Astrocyte (in vitro differentiated cells and primary cell): ENCODE data around the gene PIGT. TPM values are rescaled to one million over a fixed set of nuclear protein-coding genes. Genes with fewer than 3 reads are reported as not detected.

Source experiments
- DNase-seq: peaks from one replicate; pipeline ENCODE4 v3.0.0-alpha.2; 2010; ENCODE audit warnings: low read depth
- FAIRE-seq: peaks from 2 replicates; lab custom pipeline; 2011; peaks lifted over from hg19 to GRCh38; lab: Jason Lieb, UNC
- H2AFZ ChIP-seq: 2 replicates; pipeline ENCODE4 v1.6.0; 2012; ENCODE audit warnings: low read depth, low read length, inconsistent platforms
- H3K27ac ChIP-seq: 2 replicates; pipeline ENCODE4 v1.5.1; 2011; ENCODE audit warnings: low read depth, low read length, inconsistent platforms
- H3K27me3 ChIP-seq: 2 replicates; pipeline ENCODE4 v1.6.0; 2011; ENCODE audit warnings: low read length, inconsistent platforms; ENCODE audit not compliant: insufficient read depth
- H3K36me3 ChIP-seq: 2 replicates; pipeline ENCODE4 v1.5.1; 2011; ENCODE audit warnings: low read length, inconsistent platforms; ENCODE audit not compliant: insufficient read depth
- H3K4me1 ChIP-seq: 2 replicates; pipeline ENCODE4 v1.5.1; 2011; ENCODE audit warnings: low read length, inconsistent platforms; ENCODE audit not compliant: insufficient read depth
- H3K4me2 ChIP-seq: 2 replicates; pipeline ENCODE4 v1.6.0; 2012; ENCODE audit warnings: low read length, inconsistent platforms
- H3K4me3 ChIP-seq: 2 replicates; pipeline ENCODE4 v1.5.1; 2011; ENCODE audit warnings: low read depth, mild to moderate bottlenecking, low read length, inconsistent platforms; ENCODE audit not compliant: insufficient read depth
- H3K79me2 ChIP-seq: 2 replicates; pipeline ENCODE4 v1.6.0; 2012; ENCODE audit warnings: mild to moderate bottlenecking, low read length, inconsistent platforms; ENCODE audit not compliant: insufficient read depth
- H3K9ac ChIP-seq: 2 replicates; pipeline ENCODE4 v1.6.0; 2012; ENCODE audit warnings: mild to moderate bottlenecking, low read length, inconsistent platforms
- H3K9me3 ChIP-seq: 2 replicates; pipeline ENCODE4 v1.5.1; 2012; ENCODE audit warnings: low read depth, mild to moderate bottlenecking, low read length, inconsistent platforms; ENCODE audit not compliant: insufficient read depth
- H4K20me1 ChIP-seq: 2 replicates; pipeline ENCODE4 v1.6.0; 2012; ENCODE audit warnings: low read length, inconsistent platforms; ENCODE audit not compliant: insufficient read depth
- H3K27ac Mint-ChIP-seq: one replicate; pipeline ENCODE4 v1.8.0; 2021; ENCODE audit warnings: mild to moderate bottlenecking, mixed read lengths; ENCODE audit not compliant: unreplicated experiment
- H3K27me3 Mint-ChIP-seq: one replicate; pipeline ENCODE4 v1.8.0; 2021; ENCODE audit warnings: low read depth, mixed read lengths; ENCODE audit not compliant: unreplicated experiment
- H3K36me3 Mint-ChIP-seq: one replicate; pipeline ENCODE4 v1.8.0; 2021; ENCODE audit warnings: low read depth, mixed read lengths; ENCODE audit not compliant: unreplicated experiment
- H3K4me1 Mint-ChIP-seq: one replicate; pipeline ENCODE4 v1.8.0; 2021; ENCODE audit warnings: low read depth, mixed read lengths; ENCODE audit not compliant: unreplicated experiment
- H3K4me3 Mint-ChIP-seq: one replicate; pipeline ENCODE4 v1.8.0; 2021; ENCODE audit warnings: mild to moderate bottlenecking, moderate library complexity, mixed read lengths; ENCODE audit not compliant: unreplicated experiment
- H3K9me3 Mint-ChIP-seq: one replicate; pipeline ENCODE4 v1.8.0; 2021; ENCODE audit warnings: mild to moderate bottlenecking, mixed read lengths; ENCODE audit not compliant: unreplicated experiment
- EZH2 ChIP-seq: IDR thresholded peaks from 2 replicates; pipeline ENCODE4 v1.6.1; 2012; ENCODE audit warnings: mild to moderate bottlenecking, low read length, inconsistent platforms; ENCODE audit not compliant: insufficient read depth
- total RNA-seq: library from RNA; stranded (reverse); gene quantifications from 2 replicates; pipeline ENCODE4 v1.2.1, GENCODE V29; 2021
- TF ChIP-seq, protein P1 (sequence below): IDR thresholded peaks from 2 replicates; pipeline ENCODE4 v1.5.1; 2011; ENCODE audit warnings: low read depth, mild to moderate bottlenecking, inconsistent platforms, low read length, moderate library complexity; ENCODE audit not compliant: insufficient read depth

PIGT gene
- total RNA-seq, 1 donor from 2014 or later: 83.7 TPM

DNA sequence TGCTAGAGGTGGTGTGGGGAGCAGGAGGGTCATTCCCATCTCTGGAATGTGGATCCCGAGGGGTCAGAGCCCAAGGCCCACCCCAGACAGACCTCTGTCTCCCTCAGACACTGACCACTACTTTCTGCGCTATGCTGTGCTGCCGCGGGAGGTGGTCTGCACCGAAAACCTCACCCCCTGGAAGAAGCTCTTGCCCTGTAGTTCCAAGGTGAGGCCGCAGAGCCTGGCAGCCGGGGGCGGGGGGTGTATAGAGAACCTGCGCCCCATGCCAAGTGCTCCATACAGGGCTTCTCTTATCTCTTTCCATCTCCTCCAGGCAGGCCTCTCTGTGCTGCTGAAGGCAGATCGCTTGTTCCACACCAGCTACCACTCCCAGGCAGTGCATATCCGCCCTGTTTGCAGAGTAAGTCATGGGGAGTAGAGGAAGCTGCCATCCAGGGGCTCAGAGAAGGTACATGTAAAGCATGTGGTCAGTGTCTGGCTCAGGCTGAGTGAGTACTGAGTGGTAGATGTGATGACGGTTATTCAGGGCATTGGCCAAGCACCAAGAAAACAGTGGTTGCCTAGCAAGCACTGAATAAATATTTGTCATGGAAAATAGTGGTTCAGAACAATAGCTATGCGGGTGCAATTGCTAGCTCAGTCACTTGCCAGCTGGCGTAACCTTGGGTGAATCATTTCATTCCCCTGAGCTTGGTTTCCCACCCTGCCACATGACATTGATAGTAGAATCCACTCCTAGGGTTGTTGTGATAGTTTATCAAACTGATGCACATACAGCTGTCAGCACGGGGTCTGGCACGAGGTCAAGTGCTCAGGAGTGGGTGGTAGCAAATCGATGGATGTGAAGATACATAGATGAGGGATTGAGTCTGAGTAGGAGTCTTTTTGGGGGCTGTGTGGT lies 3.5 kb downstream of the PIGT start:
- peaks cover 29% of the 10 kb centered on the region for H3K79me2 ChIP-seq
- H3K9ac ChIP-seq: peak overlapping the region; percentile 70
- peaks cover 26% of the 10 kb centered on the region for H3K36me3 ChIP-seq
- no peak overlapping the region for H2AFZ ChIP-seq
- DNase-seq (peak; percentile 97), FAIRE-seq (peak; percentile 64)
- no peak overlapping the region for H3K4me3 ChIP-seq
- peak overlapping the region; percentile 71 for H3K4me2 ChIP-seq
- H3K27ac ChIP-seq: peak overlapping the region; percentile 90
- Mint-ChIP-seq H3K27me3 (no peaks in the 10 kb centered on the region), H3K4me1 (no peaks in the 10 kb centered on the region), H3K36me3 (no peaks in the 10 kb centered on the region), H3K27ac (no peak overlapping the region), H3K9me3 (no peaks in the 10 kb centered on the region), H3K4me3 (no peak overlapping the region)
- peaks cover 12% of the 10 kb centered on the region for H4K20me1 ChIP-seq
- H3K9me3 ChIP-seq: no peaks in the 10 kb centered on the region
- no peak for TF ChIP-seq EZH2
- TF ChIP-seq, protein P1, sequence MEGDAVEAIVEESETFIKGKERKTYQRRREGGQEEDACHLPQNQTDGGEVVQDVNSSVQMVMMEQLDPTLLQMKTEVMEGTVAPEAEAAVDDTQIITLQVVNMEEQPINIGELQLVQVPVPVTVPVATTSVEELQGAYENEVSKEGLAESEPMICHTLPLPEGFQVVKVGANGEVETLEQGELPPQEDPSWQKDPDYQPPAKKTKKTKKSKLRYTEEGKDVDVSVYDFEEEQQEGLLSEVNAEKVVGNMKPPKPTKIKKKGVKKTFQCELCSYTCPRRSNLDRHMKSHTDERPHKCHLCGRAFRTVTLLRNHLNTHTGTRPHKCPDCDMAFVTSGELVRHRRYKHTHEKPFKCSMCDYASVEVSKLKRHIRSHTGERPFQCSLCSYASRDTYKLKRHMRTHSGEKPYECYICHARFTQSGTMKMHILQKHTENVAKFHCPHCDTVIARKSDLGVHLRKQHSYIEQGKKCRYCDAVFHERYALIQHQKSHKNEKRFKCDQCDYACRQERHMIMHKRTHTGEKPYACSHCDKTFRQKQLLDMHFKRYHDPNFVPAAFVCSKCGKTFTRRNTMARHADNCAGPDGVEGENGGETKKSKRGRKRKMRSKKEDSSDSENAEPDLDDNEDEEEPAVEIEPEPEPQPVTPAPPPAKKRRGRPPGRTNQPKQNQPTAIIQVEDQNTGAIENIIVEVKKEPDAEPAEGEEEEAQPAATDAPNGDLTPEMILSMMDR: no peak
- H3K27me3 ChIP-seq: no peaks in the 10 kb centered on the region
- peaks cover 27% of the 10 kb centered on the region for H3K4me1 ChIP-seq

DNA sequence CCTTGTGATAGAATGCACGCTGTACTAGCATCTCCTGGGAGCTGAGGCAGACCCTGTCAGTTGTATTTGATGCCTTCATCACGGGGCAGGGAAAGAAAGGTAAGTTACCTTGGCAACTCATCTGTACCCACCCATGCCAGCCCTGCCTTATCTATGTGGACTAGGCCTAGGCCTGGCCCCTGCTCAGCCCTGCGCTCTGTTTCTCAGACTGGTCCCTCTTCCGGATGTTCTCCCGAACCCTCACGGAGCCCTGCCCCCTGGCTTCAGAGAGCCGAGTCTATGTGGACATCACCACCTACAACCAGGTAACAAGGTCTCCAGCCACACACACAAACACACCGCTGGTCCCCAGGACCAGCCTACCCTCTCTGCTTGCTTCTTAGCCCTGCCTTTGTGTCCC lies 4.2 kb downstream of the PIGT start:
- no peak for FAIRE-seq
- H2AFZ ChIP-seq: no peak overlapping the region
- no peaks in the 10 kb centered on the region for H3K9me3 ChIP-seq
- H3K4me2 ChIP-seq: peak overlapping the region; percentile 71
- no peak for TF ChIP-seq EZH2
- TF ChIP-seq, protein P1: no peak
- H3K9ac ChIP-seq: peak overlapping the region; percentile 60
- peaks cover 29% of the 10 kb centered on the region for H3K79me2 ChIP-seq
- no peaks in the 10 kb centered on the region for H3K27me3 ChIP-seq
- no peak overlapping the region for H3K27ac Mint-ChIP-seq
- no peaks in the 10 kb centered on the region for H3K36me3 Mint-ChIP-seq
- H3K4me1 ChIP-seq: peaks cover 27% of the 10 kb centered on the region
- DNase-seq: no peak
- H3K4me1 Mint-ChIP-seq: no peaks in the 10 kb centered on the region
- peaks cover 30% of the 10 kb centered on the region for H3K36me3 ChIP-seq
- H3K27ac ChIP-seq: peak overlapping the region; percentile 90
- no peaks in the 10 kb centered on the region for H3K27me3 Mint-ChIP-seq
- no peak overlapping the region for H3K4me3 Mint-ChIP-seq
- peaks cover 12% of the 10 kb centered on the region for H4K20me1 ChIP-seq
- H3K4me3 ChIP-seq: no peak overlapping the region
- no peaks in the 10 kb centered on the region for H3K9me3 Mint-ChIP-seq

DNA sequence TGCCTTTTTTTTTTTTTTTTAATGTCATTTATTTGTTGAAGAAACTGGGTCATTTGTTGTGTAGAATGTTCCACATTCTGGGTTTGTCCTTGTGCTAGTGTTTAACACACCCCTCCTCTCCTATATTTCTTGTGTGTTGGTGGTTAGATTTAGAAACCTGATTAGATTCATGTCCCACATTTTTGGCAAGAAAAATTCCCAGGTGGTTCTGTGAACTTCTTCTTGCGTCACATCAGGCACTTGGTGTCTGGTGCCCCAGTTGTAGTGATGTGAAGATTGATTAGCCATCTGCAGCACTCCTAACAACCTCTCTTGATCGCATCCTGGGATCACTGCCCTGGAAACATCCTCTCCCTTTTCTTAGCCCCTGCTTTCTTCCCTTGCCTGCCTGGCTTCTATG lies 7.8 kb downstream of the PIGT start:
- Histone ChIP-seq H3K4me3 (no peak overlapping the region), H3K27me3 (no peaks in the 10 kb centered on the region), H3K9me3 (no peaks in the 10 kb centered on the region), H3K79me2 (peaks cover 3% of the 10 kb centered on the region), H3K4me1 (peaks cover 14% of the 10 kb centered on the region), H2AFZ (no peak overlapping the region), H3K36me3 (peaks cover 30% of the 10 kb centered on the region), H3K4me2 (no peak overlapping the region), H4K20me1 (peaks cover 8% of the 10 kb centered on the region), H3K9ac (no peak overlapping the region), H3K27ac (no peak overlapping the region)
- DNase-seq (no peak), FAIRE-seq (no peak)
- H3K36me3 Mint-ChIP-seq: peaks cover 7% of the 10 kb centered on the region
- TF ChIP-seq, protein P1: no peak
- no peak for TF ChIP-seq EZH2
- H3K4me1 Mint-ChIP-seq: no peaks in the 10 kb centered on the region
- no peaks in the 10 kb centered on the region for H3K27me3 Mint-ChIP-seq
- H3K9me3 Mint-ChIP-seq: no peaks in the 10 kb centered on the region
- no peak overlapping the region for H3K4me3 Mint-ChIP-seq
- no peak overlapping the region for H3K27ac Mint-ChIP-seq
